NK-92 treated with Interleukin-12 subunit alpha and Interleukin-12 subunit beta, amount 100 ng/mL, for 24 hours (cell line): ENCODE data around the gene CNOT3.
"Not testable (repeated sequence)": the region's sequence is repeated elsewhere in the genome, so short reads cannot be mapped to it uniquely, and the experiment has no call there.

Source experiments
- DNase-seq: peaks from one replicate; lab custom pipeline; 2025; lab: John Stamatoyannopoulos, UW

CNOT3 gene

GRCh38 chr19:54191811-54192453 lies 54.4 kb downstream of the CNOT3 start:
- no peak for DNase-seq

GRCh38 chr19:54193011-54193410 lies 55.4 kb downstream of the CNOT3 start:
- DNase-seq, result no peak

- not testable (repeated sequence) for DNase-seq
Measured at GRCh38 chr19:54194463-54194862, 56.9 kb downstream of the CNOT3 start.

- no peak for DNase-seq
Measured at GRCh38 chr19:54196536-54196935, 59.0 kb downstream of the CNOT3 start.

GRCh38 chr19:54197121-54197520 lies 59.6 kb downstream of the CNOT3 start:
- DNase-seq, result no peak

GRCh38 chr19:54199401-54199800 lies 61.8 kb downstream of the CNOT3 start:
- no peak for DNase-seq

GRCh38 chr19:54201172-54201701 lies 63.7 kb downstream of the CNOT3 start:
- no peak for DNase-seq

- DNase-seq, result no peak
Measured at GRCh38 chr19:54201980-54202379, 64.4 kb downstream of the CNOT3 start.

GRCh38 chr19:54203151-54203611 lies 65.6 kb downstream of the CNOT3 start:
- DNase-seq, result no peak

GRCh38 chr19:54204767-54205468 lies 67.4 kb downstream of the CNOT3 start:
- DNase-seq, result no peak
